HG03520 (cell line): ENCODE measurements around the gene WWOX.

Experiments
- ATAC-seq: cut with Tn5 transposase; IDR thresholded peaks from one replicate; pipeline ENCODE4 v1.9.1; 2021; ENCODE audit warnings: mild to moderate bottlenecking, moderate library complexity; ENCODE audit not compliant: unreplicated experiment

Gene WWOX

DNA sequence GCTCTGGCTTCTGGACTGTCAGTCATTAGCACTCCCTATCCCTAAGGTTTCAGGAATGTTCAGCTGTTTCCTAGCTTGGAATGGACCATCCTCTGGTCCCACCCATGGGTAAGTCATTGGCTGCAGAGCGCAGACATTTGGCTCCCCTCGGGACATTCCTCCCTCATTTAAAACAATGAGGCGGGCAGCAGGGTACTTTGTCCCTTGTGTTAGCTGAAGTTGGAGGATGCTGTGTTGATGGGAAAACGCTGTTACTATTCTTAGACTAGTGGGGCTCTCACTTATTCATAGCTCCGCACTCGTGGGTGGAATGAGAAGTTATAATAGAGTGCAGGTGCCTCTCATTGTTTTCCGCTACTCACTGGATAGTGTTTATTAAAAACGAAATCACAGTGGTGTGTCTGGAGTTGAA lies 673.8 kb downstream of the WWOX start:
- no peak for ATAC-seq

DNA sequence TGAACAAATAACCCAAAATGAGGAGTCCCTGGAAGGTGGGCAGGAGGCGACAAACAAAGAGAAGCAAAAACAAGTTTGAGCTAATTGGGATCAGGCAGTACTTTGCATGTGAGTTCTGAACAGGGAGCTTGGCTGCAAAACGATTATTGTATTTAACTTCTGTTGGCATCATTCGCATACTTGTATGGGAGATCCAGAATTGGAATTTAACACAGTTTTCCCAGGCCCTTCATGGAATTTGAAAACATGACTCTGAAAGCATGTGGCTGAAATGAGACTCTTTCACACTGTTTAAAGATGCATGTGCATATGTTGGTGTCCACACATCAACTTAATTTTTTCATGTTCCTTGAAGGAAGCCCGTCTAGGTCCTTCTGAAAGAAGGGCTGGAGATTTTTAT lies 674.3 kb downstream of the WWOX start:
- ATAC-seq = no peak

DNA sequence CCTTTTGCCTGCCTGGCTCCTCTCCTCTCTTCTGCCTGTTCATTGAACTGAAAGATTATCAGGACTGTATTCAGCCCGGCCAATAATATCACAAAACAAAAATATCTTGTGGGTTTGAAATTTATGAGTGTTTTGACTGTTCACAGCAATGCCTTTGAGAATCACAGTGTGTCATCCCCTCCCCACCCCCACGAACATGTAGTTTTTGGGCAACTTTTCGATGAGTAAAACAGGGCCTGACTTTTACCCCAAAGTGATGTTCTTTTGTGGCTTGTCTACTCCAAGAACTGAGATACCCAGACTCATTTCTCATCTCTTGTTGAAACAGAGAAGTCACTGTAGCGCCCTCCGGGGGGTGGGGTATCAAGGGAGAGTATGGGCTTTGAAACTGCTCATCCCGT lies 675.7 kb downstream of the WWOX start:
- ATAC-seq = no peak

DNA sequence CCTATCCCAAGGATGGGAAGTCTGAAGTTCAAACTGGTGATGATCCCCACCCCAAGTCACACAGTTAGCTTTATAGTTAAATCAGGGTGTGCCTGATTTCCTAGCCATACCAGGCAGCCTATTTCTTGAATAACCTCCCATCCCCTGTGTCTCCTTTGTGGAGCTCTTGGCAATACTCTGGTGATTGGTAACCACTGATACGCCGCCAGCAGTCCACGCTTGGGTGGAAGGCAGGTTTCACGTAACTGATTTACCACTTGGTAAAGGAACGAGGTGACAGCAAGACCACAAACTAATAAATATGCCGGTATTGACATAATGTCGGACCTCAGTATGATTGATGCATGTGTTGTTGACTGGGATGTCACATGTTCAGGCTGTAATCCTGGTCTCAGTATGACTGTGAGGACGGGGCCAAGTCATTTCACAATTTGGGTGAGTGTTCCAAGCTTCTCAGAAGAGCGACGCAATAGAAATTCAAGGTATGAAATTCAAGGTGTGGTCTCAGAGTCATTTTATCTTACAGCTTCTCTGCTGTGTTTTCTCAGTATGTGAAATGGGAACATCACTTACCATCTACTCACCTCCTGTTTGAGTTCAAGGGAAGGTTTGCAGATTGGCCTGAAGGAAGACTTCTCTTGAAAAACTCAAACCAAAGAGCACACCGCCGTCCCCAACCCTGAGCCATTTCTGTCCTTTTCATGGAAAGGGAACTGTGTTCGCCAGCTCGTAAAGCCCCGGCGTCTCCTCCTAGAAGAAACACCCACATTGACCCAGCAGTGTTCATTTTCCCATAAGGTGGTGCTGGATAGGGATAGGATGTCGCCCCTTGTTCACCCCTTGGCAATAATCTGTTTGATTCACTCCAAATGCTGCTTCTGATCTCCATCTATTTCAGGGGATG lies 678.9 kb downstream of the WWOX start:
- peak; percentile 54 for ATAC-seq

DNA sequence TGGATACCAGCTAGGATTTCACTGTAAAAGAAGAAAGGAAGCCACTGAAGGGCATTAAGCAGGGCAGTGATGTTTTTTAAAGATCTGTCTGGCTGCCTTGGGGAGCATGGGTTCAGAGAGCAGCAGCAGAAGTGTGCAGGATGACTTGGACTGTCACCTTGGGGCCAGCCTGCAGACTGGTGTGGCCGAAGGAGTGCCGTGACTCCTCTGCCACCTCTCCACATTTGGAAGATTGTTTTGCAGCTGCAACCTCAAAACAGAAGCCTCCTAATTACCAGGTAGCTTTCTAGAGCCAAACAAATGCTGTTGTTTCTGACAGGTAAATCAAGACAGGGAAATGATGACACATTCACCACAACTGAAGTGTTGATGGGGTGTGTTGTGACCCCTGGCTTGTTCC lies 681.4 kb downstream of the WWOX start:
- ATAC-seq = no peak

DNA sequence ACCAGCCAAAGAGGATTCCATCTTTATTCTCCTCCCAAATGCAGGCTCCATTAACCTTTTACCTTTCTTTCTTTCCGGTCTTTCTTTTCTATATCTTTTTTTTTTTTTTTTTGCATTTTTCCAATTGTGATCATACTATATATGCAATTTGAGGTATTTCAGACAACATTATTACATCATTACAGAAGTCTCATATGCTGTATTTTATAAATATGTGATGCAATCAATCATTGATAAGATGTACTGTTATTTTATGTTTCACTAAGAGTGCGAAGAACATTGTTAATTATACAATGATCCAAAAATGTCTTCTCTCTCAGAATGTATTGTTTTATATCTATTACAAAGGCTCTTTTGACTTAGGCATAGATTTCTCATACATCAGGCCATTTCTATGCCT lies 683.1 kb downstream of the WWOX start:
- ATAC-seq = no peak

DNA sequence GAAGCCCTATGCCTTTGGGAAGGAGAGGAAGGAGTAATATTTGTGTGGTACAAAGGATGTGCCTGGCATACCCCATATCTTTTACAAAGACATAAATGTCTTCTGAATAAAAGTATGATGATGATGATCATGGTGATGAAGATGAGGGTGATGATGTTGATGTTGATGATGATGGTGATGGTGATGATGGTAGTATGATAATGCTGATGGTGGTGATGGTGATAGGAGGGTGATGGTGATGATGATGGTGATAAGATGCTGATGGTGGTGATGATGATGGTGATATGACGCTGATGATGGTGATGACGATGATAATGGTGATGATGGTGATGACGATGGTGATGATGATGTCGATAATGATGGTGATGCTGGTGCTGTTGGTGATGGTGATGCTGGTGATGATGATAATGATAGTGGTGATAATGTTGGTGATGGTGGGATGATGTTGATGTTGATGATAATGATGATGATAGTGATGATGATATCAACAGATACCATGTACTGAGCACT lies 684.2 kb downstream of the WWOX start:
- no peak for ATAC-seq

DNA sequence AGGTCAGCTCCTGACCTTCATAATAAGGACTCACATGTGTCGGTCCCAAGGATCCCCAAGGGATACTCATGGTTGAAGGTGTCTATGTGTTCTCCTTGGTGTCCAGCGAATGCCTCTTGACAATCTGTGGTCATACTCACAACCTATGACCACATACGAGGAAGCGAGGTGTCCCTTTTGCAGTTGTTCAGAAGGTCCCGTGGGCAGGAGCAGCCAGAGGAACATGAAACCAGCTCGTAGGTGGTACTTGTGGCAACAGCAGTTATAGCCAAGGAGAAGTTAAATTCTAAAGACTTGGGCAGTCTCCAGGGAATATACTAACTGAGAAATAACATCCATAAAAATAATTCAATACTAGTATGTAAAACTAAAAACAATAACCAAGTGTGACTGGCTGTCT lies 685.3 kb downstream of the WWOX start:
- no peak for ATAC-seq

DNA sequence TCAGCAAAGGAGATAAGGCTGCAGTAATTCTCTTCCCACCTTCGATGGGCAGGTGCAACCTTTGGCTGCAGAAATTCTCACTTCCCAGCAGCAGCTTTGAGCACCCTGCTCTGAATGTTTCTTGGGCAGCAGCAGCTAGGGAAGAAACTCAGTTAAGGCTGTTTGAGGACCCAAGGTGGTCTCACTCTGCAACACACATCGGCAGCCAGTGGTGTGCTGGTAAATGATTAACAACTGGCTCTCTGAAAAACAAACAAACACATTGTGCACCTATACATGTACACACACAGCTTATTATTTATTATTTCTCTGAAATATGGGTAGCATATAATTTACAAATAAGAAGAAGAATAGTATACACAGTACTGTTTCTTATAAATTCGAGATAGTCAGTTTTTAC lies 685.8 kb downstream of the WWOX start:
- ATAC-seq = no peak

DNA sequence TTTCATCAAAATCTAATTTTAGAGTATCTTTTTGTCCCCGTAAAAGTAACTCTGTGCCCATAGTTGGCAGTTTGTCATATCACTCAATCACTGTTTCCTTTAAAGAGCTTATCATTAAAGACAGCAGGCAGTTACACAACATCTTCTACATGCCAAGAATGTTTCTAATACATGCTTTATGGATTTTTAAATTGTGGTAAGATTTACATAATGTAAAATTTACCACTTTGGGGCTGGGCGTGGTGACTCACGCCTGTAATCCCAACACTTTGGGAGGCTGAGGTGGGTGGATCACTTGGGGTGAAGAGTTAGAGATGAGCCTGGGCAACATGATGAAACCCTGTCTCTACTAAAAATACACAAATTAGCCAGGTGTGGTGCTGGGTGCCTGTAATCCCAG lies 687.2 kb downstream of the WWOX start:
- no peak for ATAC-seq

DNA sequence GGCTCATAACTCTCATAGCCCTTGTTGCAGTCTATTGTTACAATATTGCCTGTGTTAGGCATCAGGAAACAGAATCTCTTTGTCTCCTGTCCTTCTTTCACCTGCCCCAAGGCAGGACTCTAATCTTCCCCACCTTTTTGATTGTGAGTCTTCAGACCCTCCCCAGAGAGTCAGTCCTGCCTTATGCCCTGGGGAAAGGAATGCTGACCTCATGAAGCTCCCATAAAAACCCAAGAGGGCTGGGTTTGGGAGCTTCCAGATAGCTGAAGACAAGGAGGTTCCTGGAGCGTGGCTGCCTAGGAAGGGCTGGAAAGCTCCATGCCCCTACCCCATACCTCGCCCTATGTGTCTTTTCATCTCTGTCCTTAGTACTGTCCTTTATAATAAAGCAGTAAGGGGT lies 688.8 kb downstream of the WWOX start:
- no peak for ATAC-seq

DNA sequence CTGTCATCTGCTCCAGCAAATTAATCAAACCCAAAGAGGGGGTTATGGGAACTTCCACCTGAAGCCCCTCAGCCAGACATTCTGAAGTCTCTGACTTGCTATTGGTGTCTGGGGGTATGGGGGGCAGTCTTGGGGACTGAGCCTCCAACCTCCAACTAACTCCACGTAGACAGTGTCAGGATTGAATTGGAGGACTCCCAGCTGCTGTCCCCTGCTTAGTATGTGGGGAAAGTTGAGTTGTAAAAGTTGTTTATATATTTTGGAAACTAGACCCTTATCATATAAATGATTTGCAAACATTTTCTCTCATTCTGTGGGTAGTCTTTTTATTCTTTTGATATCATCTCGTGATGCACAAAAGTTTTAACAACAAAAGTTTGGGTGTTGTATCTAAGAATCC lies 689.2 kb downstream of the WWOX start:
- no peak for ATAC-seq

DNA sequence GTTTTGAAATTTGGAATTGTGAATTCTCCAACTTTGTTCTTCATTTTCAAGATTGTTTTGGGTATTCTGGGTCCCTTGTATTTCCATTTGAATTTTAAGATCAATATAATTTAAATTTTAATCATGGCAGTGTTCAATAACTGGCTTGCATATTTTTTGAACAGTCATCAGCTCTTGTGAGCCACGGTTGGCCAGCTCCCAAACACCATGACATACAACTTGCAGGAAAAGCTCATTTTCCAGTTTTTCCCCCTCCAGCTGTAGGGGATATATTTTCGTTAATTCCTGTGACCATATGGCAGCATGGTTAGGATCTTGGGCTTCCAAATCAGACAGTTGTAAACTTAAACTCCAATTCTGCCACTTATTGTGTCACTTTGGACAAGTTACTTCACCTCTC lies 690.1 kb downstream of the WWOX start:
- no peak for ATAC-seq

DNA sequence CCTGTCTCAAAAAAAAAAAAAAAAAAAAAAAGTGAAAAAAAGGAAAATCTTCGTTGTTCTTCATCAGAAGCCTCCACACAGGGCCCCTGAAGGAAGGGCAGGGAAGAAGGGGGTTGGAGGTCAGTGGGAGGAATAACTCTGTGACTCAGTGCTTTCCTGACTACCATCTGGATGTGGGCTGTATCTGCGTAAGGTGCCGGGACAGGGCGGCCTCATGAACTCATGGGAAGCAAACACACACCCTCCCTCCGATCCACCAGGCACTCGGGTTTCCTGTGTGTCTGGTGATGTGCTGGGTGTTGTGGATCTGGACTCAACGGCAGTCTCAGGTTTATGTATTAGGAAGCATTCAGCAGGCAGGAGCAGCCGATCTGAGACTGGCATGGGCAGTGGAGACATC lies 691.6 kb downstream of the WWOX start:
- no peak for ATAC-seq

DNA sequence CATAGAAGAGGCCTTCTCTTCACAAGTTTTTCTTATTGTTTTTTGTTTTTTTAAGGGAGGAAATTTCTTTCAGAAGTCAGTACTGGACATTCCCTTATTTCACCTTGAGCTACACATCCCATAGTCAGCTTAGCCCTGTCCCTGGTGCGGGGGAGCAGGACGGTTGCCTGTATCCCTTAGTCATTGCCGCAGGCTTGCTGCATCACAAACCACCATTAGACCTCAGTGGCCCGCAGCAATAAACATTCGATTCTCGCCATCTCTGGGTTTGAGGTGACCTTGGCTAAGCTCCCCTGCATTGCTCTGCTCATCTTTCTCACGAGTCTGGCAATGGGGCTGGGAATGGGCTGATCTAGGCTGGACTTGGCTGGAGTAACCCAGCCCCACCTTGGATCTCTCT lies 692.5 kb downstream of the WWOX start:
- no peak for ATAC-seq

DNA sequence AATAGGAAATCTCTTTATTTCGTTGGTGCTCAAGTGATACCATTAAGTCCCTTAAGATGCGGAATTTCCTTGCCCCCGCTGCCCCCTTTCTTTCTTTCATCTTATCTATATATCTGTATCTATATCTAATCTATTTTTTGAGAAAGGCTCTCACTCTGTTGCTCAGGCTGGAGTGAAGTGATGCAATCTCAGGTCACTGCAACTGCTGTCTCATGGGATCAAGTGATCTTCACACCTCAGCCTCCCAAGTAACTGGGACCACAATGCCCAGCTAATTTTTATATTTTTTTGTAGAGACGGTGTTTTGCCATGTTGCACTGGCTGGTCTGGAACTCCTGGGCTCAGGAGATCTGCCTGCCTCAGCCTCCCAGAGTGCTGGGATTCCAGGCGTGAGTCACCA lies 693.5 kb downstream of the WWOX start:
- ATAC-seq = no peak

DNA sequence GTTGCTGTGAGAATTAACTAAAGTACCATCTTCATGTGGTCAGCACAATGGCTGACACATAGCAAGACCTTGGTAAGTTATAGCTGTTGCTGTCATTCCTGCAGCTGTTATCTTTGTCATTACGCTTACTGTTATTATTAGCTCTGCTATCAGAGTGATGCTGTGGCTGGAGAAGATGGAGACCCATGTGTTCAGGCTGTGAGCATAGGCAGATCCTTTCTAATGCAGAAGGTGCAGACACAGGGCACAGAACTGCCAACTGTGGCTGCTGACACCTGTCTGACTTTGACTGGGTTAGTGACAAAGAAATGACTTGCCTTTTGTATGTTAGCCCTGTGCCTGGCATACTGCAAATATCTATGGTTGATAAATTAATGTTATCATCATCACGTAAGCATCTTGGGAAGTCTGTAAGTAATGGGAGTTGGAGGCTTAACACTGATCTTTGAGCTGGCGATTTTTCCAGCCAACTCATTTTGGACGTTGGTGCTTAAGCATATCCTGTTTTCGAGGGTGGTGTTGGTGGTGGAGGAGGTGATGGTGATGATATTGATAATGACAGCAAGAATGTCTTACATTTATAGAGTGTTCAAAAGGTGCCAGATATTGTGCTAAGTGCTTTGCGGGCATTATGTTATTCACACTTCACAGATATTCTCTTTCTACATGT lies 695.3 kb downstream of the WWOX start:
- ATAC-seq = no peak

DNA sequence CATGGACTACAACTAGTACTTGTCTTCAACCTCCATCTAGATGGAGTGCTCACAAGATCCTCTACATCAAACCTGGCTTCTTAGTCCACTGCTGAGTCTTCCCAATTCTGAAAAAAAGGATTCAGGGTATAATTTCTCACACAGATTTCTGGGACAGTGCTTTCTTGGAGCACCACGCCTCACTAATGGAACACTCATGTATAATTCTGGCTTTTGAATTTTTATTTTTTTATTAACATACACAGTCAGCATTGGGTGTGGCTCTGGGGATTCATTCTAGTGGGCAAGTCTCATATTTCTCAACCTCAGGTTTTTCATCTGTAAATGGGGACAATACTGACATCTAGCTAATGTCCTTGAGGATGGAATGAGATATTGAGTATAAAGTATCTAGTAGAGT lies 696.0 kb downstream of the WWOX start:
- ATAC-seq = no peak

DNA sequence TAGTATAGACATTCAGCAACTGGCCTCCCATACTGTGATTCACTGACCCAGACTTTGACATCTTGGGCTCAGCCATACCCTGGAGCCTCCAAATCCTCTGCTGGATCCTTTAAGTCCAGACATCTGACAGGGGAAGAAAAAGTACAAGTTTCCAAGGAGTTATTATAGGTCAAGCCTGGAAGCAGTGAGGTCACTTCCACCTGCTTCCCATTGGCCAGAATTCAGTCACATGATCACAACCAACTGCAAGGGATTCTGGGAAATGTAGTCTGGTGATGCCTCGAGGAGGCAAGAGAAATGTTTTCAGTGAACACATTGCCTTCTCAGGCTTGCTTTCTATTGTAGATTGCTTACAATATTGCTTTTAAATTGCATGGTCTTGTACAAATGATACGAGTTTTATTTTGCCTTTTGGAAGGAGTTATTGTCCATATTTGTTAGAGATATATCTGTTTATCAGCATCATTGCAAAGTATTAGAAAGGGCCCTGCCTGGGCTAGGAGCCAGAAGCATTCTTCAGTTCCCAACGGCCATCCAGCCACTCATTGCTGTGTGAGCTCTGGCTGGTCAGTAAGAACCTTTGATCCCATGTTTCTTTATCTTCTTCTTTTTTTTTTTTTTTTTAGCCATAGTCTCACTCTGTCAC lies 696.9 kb downstream of the WWOX start:
- no peak for ATAC-seq

DNA sequence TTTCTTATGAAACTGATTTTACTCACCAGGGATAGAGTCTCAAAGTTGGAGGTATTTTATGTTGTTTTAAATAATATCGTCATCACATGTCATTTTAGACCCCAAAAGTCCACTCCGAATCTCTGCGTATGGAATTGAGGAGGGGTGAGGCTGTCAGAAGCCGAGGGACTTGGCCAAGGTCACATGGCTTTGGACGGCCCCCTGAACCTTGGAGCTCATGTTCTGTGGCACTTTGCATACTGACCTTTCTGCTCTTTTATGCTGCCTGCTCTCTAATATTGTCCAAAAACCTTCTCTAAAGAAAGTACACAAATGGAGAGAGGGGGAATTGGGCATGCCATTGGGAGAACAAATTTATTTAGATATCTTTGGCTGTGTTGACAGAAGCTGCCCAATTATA lies 700.0 kb downstream of the WWOX start:
- no peak for ATAC-seq

DNA sequence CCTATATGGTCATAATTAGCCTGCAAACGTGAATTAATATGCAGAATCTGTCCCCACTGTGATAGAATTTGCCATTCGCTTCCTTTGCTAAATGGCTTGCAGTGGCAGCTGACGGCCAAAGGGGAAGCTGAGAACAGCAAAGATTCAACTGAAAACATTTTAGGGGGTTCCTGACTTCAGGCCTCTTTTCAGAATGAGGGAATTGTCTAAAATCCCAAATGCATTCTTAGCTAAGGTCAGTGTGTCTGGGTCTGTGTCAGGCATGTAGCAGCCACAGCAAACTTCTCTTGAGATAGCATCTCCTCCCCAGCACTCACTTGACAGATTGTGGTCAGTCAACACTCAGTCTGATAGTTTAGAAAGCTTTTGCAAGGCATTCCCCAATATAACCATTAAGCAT lies 701.1 kb downstream of the WWOX start:
- ATAC-seq = no peak
